Gastrocnemius medialis (tissue), 4 donors: ENCODE results near the gene PPFIA2. TPM values are rescaled to one million over a fixed set of nuclear protein-coding genes. Genes with fewer than 3 reads are reported as not detected.

ENCODE experiments used
- ATAC-seq, 2 donors: fragments of 150-250 bp; one replicate each; pipeline ENCODE4 v1.9.1; 2016
- DNase-seq, 2 donors: peaks; one replicate each; pipeline ENCODE4 v3.0.0-alpha.2; 2019
- H3K27ac ChIP-seq, 4 donors: fragments of 200-600 bp; sonication (generic); 1 replicate in 1 of 4; 2 replicates in 3 of 4; pipeline ENCODE4 v1.5.1; 2016 to 2018; ENCODE audit warnings: mild to moderate bottlenecking in 2 of 4, moderate library complexity in 1 of 4
- H3K27me3 ChIP-seq, 3 donors: fragments of 200-600 bp; sonication (generic) in 2 of 3; 1 replicate in 1 of 3; 2 replicates in 2 of 3; pipeline versions ENCODE4 v1.5.1 to v1.6.0; 2016 to 2019; ENCODE audit warnings: mild to moderate bottlenecking in 1 of 3, moderate library complexity in 1 of 3
- H3K36me3 ChIP-seq, 2 donors: fragments of 200-600 bp; sonication (generic) in 1 of 2; one replicate each; pipeline ENCODE4 v1.5.1; 2017 to 2018
- H3K4me1 ChIP-seq, 2 donors: fragments of 200-600 bp; sonication (generic) in 1 of 2; one replicate each; pipeline ENCODE4 v1.5.1; 2016 to 2017; ENCODE audit warnings: mild to moderate bottlenecking in 2 of 2
- H3K4me3 ChIP-seq, 4 donors: fragments of 200-600 bp; sonication (generic) in 3 of 4; 1 replicate in 1 of 4; 2 replicates in 3 of 4; pipeline ENCODE4 v1.5.1; 2016 to 2019; ENCODE audit warnings: mild to moderate bottlenecking in 2 of 4
- H3K9me3 ChIP-seq, 3 donors: fragments of 200-600 bp; sonication (generic) in 2 of 3; 1 replicate in 1 of 3; 2 replicates in 2 of 3; pipeline ENCODE4 v1.5.1; 2016 to 2019
- POLR2A ChIP-seq, 2 donors: fragments of 450-650 bp; IDR thresholded peaks; one replicate each; pipeline ENCODE4 v1.6.1; 2017; ENCODE audit warnings: antibody characterized with exemption in 2 of 2, mild to moderate bottlenecking in 2 of 2, moderate library complexity in 2 of 2
- in situ Hi-C, 4 donors: fragments of 200-750 bp; cut with MboI; loops; one replicate each; pipeline versions ENCODE4 v1.15.0 to v1.8.0; 2017; ENCODE audit warnings: low sequenced_read_pairs in 4 of 4
- intact Hi-C: fragments of 100-400 bp; cut with DNase I; formaldehyde crosslinking; loops from one replicate; pipeline ENCODE4 v1.15.1; 2023; ENCODE audit warnings: low total_unique reads
- total RNA-seq, 4 donors: library from RNA; depleted of rRNA; stranded (reverse); fragments of >200 nt; gene quantifications; one replicate each; pipeline versions ENCODE4 v1.1.0 to v1.2.3, GENCODE V29; 2016
- TF ChIP-seq, protein P1 (sequence below), 5 experiments: fragments of 450-650 bp in 3 of 5; fragments of 200-600 bp in 2 of 5; sonication (generic) in 2 of 5; IDR thresholded peaks in 4 of 5; conservative IDR thresholded peaks in 1 of 5; 1 replicate in 4 of 5; 2 replicates in 1 of 5; pipeline ENCODE4 v1.5.1; 2016 to 2019; ENCODE audit warnings: antibody characterized with exemption in 5 of 5, mild to moderate bottlenecking in 3 of 5, moderate library complexity in 3 of 5

The PPFIA2 gene
- total RNA-seq, 4 donors from 2014 or later = 0.04 TPM; not detected in 3

DNA sequence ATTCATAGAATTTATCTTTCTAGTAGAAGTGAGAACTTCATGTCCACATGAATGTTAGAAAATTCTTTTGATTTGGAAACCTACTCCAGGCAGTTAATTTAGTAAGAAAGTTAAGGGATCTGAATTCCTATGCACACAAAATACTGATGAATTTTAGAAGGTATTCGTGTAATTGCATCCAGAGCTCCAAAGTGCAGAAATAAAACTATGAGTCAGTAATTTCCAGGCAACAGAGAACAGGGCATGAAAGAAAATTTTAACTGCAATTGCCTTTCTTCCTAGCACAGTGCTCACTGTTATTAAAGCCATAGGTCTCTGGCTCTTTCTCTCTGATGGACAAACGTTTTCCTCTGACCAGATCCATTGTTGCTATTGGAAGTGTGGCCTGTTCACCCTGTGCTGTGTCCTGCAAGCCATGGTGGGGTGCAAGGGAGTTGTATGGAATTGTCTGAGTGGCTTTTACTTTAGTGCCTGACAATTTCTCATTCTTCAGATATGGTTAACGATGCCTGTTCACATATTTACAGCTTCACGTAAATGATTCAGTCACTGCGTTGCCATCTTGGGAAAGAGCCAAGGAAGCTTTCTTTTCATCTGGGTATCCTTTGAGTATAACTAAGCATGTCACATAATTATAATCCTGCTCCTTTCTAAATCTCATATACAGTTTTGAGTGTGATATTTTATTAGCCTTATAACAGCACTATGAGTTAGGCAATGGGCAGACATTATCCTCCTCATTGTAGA, 536.1 kb downstream of the PPFIA2 start:
- TF ChIP-seq, protein P1, sequence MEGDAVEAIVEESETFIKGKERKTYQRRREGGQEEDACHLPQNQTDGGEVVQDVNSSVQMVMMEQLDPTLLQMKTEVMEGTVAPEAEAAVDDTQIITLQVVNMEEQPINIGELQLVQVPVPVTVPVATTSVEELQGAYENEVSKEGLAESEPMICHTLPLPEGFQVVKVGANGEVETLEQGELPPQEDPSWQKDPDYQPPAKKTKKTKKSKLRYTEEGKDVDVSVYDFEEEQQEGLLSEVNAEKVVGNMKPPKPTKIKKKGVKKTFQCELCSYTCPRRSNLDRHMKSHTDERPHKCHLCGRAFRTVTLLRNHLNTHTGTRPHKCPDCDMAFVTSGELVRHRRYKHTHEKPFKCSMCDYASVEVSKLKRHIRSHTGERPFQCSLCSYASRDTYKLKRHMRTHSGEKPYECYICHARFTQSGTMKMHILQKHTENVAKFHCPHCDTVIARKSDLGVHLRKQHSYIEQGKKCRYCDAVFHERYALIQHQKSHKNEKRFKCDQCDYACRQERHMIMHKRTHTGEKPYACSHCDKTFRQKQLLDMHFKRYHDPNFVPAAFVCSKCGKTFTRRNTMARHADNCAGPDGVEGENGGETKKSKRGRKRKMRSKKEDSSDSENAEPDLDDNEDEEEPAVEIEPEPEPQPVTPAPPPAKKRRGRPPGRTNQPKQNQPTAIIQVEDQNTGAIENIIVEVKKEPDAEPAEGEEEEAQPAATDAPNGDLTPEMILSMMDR (IDR thresholded peaks at IDR 0.05 in 4 of 5, conservative IDR thresholded peaks at IDR 0.05 in 1 of 5) = no peak
- TF ChIP-seq POLR2A (IDR thresholded peaks at IDR 0.05) = no peak
- intact Hi-C loops (no loop called here), in situ Hi-C loops (no loop called here)
- H3K4me3 ChIP-seq = no peak overlapping the region
- H3K27me3 ChIP-seq = no peaks in the 10 kb centered on the region
- DNase-seq (no peak), ATAC-seq (no peak)
- no peaks in the 10 kb centered on the region for H3K9me3 ChIP-seq
- no peak overlapping the region for H3K27ac ChIP-seq
- no peaks in the 10 kb centered on the region for H3K36me3 ChIP-seq
- H3K4me1 ChIP-seq = no peaks in the 10 kb centered on the region

GRCh38 chr12:81221681-81222080, 537.5 kb downstream of the PPFIA2 start:
- DNase-seq (no peak), ATAC-seq (no peak)
- H3K36me3 ChIP-seq = no peaks in the 10 kb centered on the region
- in situ Hi-C loops (no loop called here), intact Hi-C loops (no loop called here)
- no peaks in the 10 kb centered on the region for H3K27me3 ChIP-seq
- TF ChIP-seq, protein P1 (IDR thresholded peaks at IDR 0.05 in 4 of 5, conservative IDR thresholded peaks at IDR 0.05 in 1 of 5) = no peak
- TF ChIP-seq POLR2A (IDR thresholded peaks at IDR 0.05) = no peak
- no peak overlapping the region for H3K27ac ChIP-seq
- H3K9me3 ChIP-seq = no peaks in the 10 kb centered on the region
- H3K4me3 ChIP-seq = no peak overlapping the region
- H3K4me1 ChIP-seq = no peaks in the 10 kb centered on the region

- ATAC-seq (no peak), DNase-seq (no peak)
- no peaks in the 10 kb centered on the region for H3K4me1 ChIP-seq
- no peaks in the 10 kb centered on the region for H3K9me3 ChIP-seq
- in situ Hi-C loops (no loop called here), intact Hi-C loops (no loop called here)
- H3K27me3 ChIP-seq = no peaks in the 10 kb centered on the region
- H3K4me3 ChIP-seq = no peak overlapping the region
- no peak overlapping the region for H3K27ac ChIP-seq
- TF ChIP-seq, protein P1 (IDR thresholded peaks at IDR 0.05 in 4 of 5, conservative IDR thresholded peaks at IDR 0.05 in 1 of 5) = no peak
- no peak for TF ChIP-seq POLR2A (IDR thresholded peaks at IDR 0.05)
- no peaks in the 10 kb centered on the region for H3K36me3 ChIP-seq
These were observed 542.4 kb downstream of the PPFIA2 start for GRCh38 chr12:81216739-81217138.

DNA sequence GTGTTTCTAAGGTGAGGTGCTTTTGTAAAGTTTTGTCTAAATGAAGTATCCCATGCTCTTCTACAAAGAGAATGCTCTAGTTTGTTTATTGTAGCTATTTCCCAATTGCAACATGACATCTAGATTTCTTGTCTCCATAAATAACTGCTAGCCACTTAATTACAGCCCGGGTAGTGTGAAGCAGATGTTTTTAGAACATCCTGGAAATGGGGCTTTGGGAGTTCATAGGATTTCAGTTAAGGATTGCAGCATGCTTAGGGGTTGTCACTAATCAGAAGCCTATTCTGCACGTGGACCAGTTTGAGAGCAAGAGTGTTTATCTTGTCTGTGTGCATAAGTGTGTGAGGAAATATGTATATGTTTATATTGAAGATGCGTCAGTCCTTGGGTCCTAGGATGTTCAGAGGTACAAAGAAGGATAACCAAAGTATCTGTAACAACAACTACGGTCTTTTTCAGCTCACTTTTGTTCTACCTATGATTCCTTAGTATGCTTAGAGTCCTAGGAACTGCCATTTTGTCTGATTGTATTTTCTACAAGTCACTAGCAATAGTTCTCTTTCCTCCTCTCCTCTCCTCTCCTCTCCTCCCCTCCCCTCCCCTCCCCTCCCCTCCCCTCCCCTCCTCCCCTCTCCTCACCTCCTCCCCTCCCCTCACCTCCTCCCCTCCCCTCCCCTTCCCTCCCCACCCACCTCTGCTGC, 546.0 kb downstream of the PPFIA2 start:
- in situ Hi-C loops = no loop called here
- intact Hi-C loops = no loop called here

More for the DNA sequence above, 546.0 kb downstream of the PPFIA2 start:
- H3K4me1 ChIP-seq = peaks cover 0 to 13% of the 10 kb centered on the region in 2 donors
- no peaks in the 10 kb centered on the region for H3K36me3 ChIP-seq
- H3K27ac ChIP-seq = no peak overlapping the region
- ATAC-seq (no peak), DNase-seq (no peak)
- H3K4me3 ChIP-seq = no peak overlapping the region
- no peaks in the 10 kb centered on the region for H3K27me3 ChIP-seq
- no peaks in the 10 kb centered on the region for H3K9me3 ChIP-seq
- TF ChIP-seq, protein P1 (IDR thresholded peaks at IDR 0.05 in 4 of 5, conservative IDR thresholded peaks at IDR 0.05 in 1 of 5) = no peak
- no peak for TF ChIP-seq POLR2A (IDR thresholded peaks at IDR 0.05)
